ENCODE results near the gene NFXL1.

The NFXL1 gene

GRCh38 chr4:47839259-47839658 lies 75.1 kb downstream of the NFXL1 start:
- no peaks in the 10 kb centered on the region for H3K9me3 Mint-ChIP-seq
- H3K27ac Mint-ChIP-seq (ENCODE audit: low read depth): peak overlapping the region; percentile 78
- no peak overlapping the region for H3K4me3 Mint-ChIP-seq
- H3K4me1 Mint-ChIP-seq: peaks cover 34% of the 10 kb centered on the region
- ATAC-seq (replicated peaks; ENCODE audit: extremely low read depth, poor library complexity, severe bottlenecking) (peak; percentile 30), DNase-seq (ENCODE audit: low spot score in 2 of 2) (no peak)
- peaks cover 3% of the 10 kb centered on the region for H3K36me3 Mint-ChIP-seq (ENCODE audit: insufficient read depth)
- no peaks in the 10 kb centered on the region for H3K27me3 Mint-ChIP-seq

GRCh38 chr4:47838445-47838844 lies 75.9 kb downstream of the NFXL1 start:
- no peak for ATAC-seq (replicated peaks; ENCODE audit: extremely low read depth, poor library complexity, severe bottlenecking)
- peak overlapping the region; percentile 89 for H3K4me3 Mint-ChIP-seq
- no peak overlapping the region for H3K27ac Mint-ChIP-seq (ENCODE audit: low read depth)

GRCh38 chr4:47837908-47838294 lies 76.5 kb downstream of the NFXL1 start, which contains the start of gene CORIN:
Gene CORIN, minus strand, starts transcription at chr4:47838067. Its CDS starts 118 bp downstream, at chr4:47837949.
- no peaks in the 10 kb centered on the region for H3K27me3 Mint-ChIP-seq
- ATAC-seq (replicated peaks; ENCODE audit: extremely low read depth, poor library complexity, severe bottlenecking) (no peak), DNase-seq (ENCODE audit: low spot score in 2 of 2) (no peak)
- H3K27ac Mint-ChIP-seq (ENCODE audit: low read depth): peak within 1 kb of the TSS; percentile 86
- peaks cover 34% of the 10 kb centered on the region for H3K4me1 Mint-ChIP-seq
- H3K4me3 Mint-ChIP-seq: peak within 1 kb of the TSS; percentile 89
- no peaks in the 10 kb centered on the region for H3K9me3 Mint-ChIP-seq
- peaks cover 3% of the 10 kb centered on the region for H3K36me3 Mint-ChIP-seq (ENCODE audit: insufficient read depth)

More at GRCh38 chr4:47838445-47838844, 75.9 kb downstream of the NFXL1 start:
- DNase-seq (ENCODE audit: low spot score in 2 of 2): no peak
- no peaks in the 10 kb centered on the region for H3K9me3 Mint-ChIP-seq
- H3K27me3 Mint-ChIP-seq: no peaks in the 10 kb centered on the region
- H3K36me3 Mint-ChIP-seq (ENCODE audit: insufficient read depth): peaks cover 3% of the 10 kb centered on the region
- peaks cover 34% of the 10 kb centered on the region for H3K4me1 Mint-ChIP-seq

GRCh38 chr4:47837094-47837907 lies 77.1 kb downstream of the NFXL1 start:
- Mint-ChIP-seq H3K27me3 (no peaks in the 10 kb centered on the region), H3K27ac (ENCODE audit: low read depth) (peak overlapping the region; percentile 86), H3K36me3 (ENCODE audit: insufficient read depth) (peaks cover 3% of the 10 kb centered on the region), H3K4me3 (peak overlapping the region; percentile 89), H3K9me3 (no peaks in the 10 kb centered on the region), H3K4me1 (peaks cover 34% of the 10 kb centered on the region)
- DNase-seq (ENCODE audit: low spot score in 2 of 2) (peak in 1 of 2 donors; percentile 16), ATAC-seq (replicated peaks; ENCODE audit: extremely low read depth, poor library complexity, severe bottlenecking) (peak; percentile 69)

DNA sequence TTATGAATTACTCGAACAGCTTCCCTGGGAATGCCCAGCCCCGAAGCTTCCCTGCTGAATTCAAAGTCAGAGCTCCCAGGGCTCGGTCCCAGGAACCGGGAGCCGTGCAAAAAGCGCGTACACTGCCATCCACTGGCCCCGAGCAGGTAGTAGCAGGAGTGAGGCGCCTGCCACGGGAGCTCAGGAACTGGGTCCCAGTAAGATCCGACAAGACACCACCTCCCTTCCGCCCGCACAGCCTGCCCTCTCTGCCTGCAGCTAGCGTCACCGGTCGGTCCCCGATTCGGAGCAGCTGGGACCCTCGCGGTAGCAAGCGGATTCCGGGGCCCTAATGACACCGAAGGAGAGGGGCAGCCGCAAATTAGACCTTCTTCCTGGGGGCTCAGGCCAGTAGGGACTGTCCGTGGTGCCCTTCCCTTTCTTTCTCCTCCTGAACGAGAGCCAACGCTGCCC lies 77.7 kb downstream of the NFXL1 start:
- ATAC-seq (replicated peaks; ENCODE audit: extremely low read depth, poor library complexity, severe bottlenecking) (peak; percentile 73), DNase-seq (ENCODE audit: low spot score in 2 of 2) (no peak)
- peaks cover 3% of the 10 kb centered on the region for H3K36me3 Mint-ChIP-seq (ENCODE audit: insufficient read depth)
- H3K4me3 Mint-ChIP-seq: peak overlapping the region; percentile 89
- no peaks in the 10 kb centered on the region for H3K9me3 Mint-ChIP-seq
- H3K4me1 Mint-ChIP-seq: peaks cover 34% of the 10 kb centered on the region
- H3K27me3 Mint-ChIP-seq: no peaks in the 10 kb centered on the region
- peak overlapping the region; percentile 86 for H3K27ac Mint-ChIP-seq (ENCODE audit: low read depth)

DNA sequence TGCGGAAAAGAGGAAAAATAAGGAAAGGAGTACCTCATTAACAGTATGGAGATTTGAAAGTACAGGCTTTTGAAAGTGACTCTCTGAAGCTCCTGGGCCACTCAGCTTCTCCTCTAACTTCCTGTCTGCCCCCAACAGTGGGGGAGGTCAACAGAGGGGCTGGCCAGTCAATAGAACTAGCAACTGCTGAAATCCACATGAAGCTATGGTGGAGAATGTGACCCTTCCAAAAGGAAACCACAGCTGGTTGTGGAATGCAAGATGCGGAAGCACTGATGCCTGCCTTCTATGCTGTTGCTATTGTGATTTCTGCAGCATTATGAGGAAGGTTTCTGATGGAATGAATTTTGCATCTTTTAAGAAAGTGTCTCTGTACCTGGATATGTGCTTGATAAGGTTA lies 78.9 kb downstream of the NFXL1 start:
- Mint-ChIP-seq H3K4me1 (peaks cover 34% of the 10 kb centered on the region), H3K27ac (ENCODE audit: low read depth) (no peak overlapping the region), H3K36me3 (ENCODE audit: insufficient read depth) (peaks cover 3% of the 10 kb centered on the region), H3K27me3 (no peaks in the 10 kb centered on the region), H3K9me3 (no peaks in the 10 kb centered on the region), H3K4me3 (no peak overlapping the region)
- ATAC-seq (replicated peaks; ENCODE audit: extremely low read depth, poor library complexity, severe bottlenecking) (no peak), DNase-seq (ENCODE audit: low spot score in 2 of 2) (no peak)

DNA sequence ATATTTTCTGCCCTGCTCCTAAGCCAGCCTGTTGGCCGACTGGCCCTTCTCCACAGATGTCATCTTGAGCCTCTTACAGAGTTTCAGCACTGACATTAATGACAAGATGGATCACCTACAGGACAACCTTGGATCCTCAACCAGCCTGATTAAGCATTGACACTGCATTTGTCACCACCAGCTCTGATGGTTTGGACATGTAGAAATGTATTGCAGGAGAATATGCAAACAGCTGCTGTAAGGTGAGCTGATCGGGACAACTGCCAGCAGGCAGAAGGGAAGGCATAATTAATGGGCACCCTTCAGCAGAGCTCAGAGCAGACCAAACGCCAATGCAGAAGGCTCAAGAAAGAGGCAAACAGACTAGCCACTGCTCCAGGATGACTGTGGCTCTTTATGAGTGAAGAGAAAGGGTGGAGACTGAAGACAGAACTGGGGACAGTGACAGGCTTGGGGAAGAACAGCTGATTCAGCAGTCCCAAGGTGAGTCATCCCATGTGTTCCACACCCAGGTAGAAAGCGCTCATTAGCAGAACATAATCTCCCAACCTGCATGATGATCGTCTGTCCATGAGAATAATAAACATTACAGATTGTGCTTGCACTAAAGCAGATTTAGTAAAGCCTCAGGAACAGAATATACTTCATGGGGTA lies 83.2 kb downstream of the NFXL1 start:
- Mint-ChIP-seq H3K4me1 (peaks cover 15% of the 10 kb centered on the region), H3K27ac (ENCODE audit: low read depth) (no peak overlapping the region), H3K27me3 (no peaks in the 10 kb centered on the region), H3K36me3 (ENCODE audit: insufficient read depth) (no peaks in the 10 kb centered on the region), H3K4me3 (no peak overlapping the region), H3K9me3 (no peaks in the 10 kb centered on the region)
- DNase-seq (ENCODE audit: low spot score in 2 of 2): no peak
- no peak for ATAC-seq (replicated peaks; ENCODE audit: extremely low read depth, poor library complexity, severe bottlenecking)

DNA sequence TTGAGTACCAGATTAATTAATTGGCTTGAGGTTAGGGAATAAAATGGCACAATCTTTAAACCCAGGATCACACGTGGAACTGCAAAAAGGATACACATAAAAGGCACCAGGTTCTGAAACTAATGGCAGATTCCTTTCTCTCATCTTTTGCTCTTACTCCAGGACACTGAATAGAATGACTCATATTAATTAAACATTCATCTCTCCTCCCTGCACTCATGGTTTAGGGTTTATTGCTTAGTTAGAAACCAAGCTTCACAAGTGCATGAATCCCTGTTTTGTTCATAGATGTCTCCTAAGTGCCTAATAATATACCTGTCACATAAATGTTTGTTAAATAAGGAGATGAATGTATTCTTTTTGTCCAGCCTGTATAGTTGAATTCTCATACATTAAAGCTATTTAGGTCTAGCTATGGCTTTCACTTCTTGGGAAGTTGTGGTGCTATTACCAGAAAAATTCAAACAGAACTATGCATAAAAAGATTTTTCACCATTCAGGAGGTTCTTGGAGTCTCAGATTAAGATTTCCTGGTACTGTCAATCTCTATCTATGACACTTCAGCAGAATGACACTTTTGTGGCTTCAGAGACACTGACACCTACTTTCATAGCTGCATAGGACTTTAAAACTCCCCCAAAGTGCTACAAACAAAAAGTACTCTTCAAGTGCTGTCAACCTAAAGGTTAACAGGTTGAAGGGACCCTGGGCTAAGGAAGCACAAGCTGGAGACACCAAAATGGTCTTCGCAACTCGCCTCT lies 83.9 kb downstream of the NFXL1 start:
- Mint-ChIP-seq H3K4me3 (no peak overlapping the region), H3K9me3 (no peaks in the 10 kb centered on the region), H3K36me3 (ENCODE audit: insufficient read depth) (no peaks in the 10 kb centered on the region), H3K4me1 (peaks cover 8% of the 10 kb centered on the region), H3K27ac (ENCODE audit: low read depth) (no peak overlapping the region), H3K27me3 (no peaks in the 10 kb centered on the region)
- peak; percentile 50 for ATAC-seq (replicated peaks; ENCODE audit: extremely low read depth, poor library complexity, severe bottlenecking)
- DNase-seq (ENCODE audit: low spot score in 2 of 2): no peak

DNA sequence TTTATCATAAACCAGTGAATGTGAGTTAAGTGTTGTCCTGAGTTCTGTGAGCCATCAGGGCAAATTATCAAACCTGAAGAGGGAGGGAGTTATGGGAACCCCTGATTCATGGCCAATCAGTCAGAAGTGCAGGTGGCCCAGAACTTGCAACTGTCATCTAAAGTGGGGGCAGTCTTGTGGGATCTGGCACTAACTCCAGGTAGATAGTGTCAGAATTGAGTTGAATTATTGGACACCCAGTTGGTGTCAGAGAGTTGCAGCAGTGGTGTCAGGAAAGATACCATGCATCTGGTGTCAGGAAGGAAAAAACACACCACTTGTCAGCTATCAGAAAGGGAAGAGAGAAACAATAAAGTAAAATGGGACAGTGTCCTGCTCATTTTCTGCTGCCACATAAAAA lies 84.9 kb downstream of the NFXL1 start:
- H3K27me3 Mint-ChIP-seq: no peaks in the 10 kb centered on the region
- no peaks in the 10 kb centered on the region for H3K36me3 Mint-ChIP-seq (ENCODE audit: insufficient read depth)
- no peak for ATAC-seq (replicated peaks; ENCODE audit: extremely low read depth, poor library complexity, severe bottlenecking)
- no peak for DNase-seq (ENCODE audit: low spot score in 2 of 2)
- H3K4me3 Mint-ChIP-seq: no peak overlapping the region
- H3K4me1 Mint-ChIP-seq: peaks cover 5% of the 10 kb centered on the region
- H3K27ac Mint-ChIP-seq (ENCODE audit: low read depth): no peak overlapping the region
- H3K9me3 Mint-ChIP-seq: no peaks in the 10 kb centered on the region

- Mint-ChIP-seq H3K27ac (ENCODE audit: low read depth) (peak overlapping the region; percentile 9), H3K36me3 (ENCODE audit: insufficient read depth) (no peaks in the 10 kb centered on the region), H3K4me3 (no peak overlapping the region), H3K27me3 (peaks cover 4% of the 10 kb centered on the region), H3K4me1 (peaks cover 5% of the 10 kb centered on the region), H3K9me3 (no peaks in the 10 kb centered on the region)
- ATAC-seq (replicated peaks; ENCODE audit: extremely low read depth, poor library complexity, severe bottlenecking) (peak; percentile 63), DNase-seq (ENCODE audit: low spot score in 2 of 2) (no peak)
Observed at GRCh38 chr4:47827343-47828047, 86.9 kb downstream of the NFXL1 start.

DNA sequence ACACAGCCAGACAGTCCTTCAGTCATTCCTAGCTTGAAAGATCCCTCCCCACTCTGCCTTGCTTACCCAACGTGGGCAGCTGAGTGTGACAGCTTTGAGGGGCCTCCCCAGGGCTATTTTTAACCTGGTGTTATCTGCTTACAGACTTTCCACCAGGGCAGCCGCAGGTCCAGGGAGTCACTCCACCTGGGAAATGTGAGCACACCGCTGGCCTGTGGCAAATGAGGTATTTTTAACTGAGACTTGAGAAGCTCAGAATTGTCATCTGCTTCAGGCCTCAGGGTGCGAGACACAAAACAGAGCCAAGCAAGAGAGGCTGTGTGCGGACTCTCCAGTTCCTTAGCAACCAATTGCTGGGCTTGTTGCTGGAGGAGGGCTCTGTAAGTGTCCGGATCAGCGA lies 89.5 kb downstream of the NFXL1 start:
- no peak for ATAC-seq (replicated peaks; ENCODE audit: extremely low read depth, poor library complexity, severe bottlenecking)

DNA sequence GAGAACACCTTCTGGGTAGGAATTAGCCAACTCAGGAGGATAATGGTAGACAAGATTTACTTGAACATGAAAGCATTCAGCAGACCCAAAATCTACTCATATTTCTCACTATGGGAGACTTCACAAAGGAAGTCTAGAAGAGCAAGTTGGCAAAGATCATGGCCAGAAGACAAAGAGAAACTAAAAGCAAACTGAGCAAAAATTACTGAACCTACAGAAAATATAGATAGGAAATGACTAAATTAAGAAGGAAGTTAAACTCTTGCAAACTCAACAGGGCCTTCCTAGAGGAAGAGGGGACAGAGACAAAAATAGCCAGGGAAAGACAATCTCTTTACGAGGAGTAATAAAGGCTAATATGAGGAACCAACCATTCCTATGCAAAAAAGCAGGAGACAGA lies 95.2 kb downstream of the NFXL1 start:
- Mint-ChIP-seq H3K36me3 (ENCODE audit: insufficient read depth) (peaks cover 1% of the 10 kb centered on the region), H3K4me3 (no peak overlapping the region), H3K4me1 (peaks cover 7% of the 10 kb centered on the region), H3K27me3 (peaks cover 33% of the 10 kb centered on the region), H3K9me3 (no peaks in the 10 kb centered on the region), H3K27ac (ENCODE audit: low read depth) (peak overlapping the region; percentile 14)
- no peak for ATAC-seq (replicated peaks; ENCODE audit: extremely low read depth, poor library complexity, severe bottlenecking)
- DNase-seq (ENCODE audit: low spot score in 2 of 2): no peak

More for the DNA sequence above, 89.5 kb downstream of the NFXL1 start:
- Mint-ChIP-seq H3K4me3 (no peak overlapping the region), H3K27ac (ENCODE audit: low read depth) (no peak overlapping the region), H3K27me3 (peaks cover 20% of the 10 kb centered on the region), H3K36me3 (ENCODE audit: insufficient read depth) (no peaks in the 10 kb centered on the region), H3K9me3 (no peaks in the 10 kb centered on the region), H3K4me1 (peaks cover 5% of the 10 kb centered on the region)
- DNase-seq (ENCODE audit: low spot score in 2 of 2): no peak

Measured in central memory CD8-positive, alpha-beta T cell (primary cell).